ENCODE measurements around the gene MRTO4. TPM values are rescaled to one million over a fixed set of nuclear protein-coding genes. Genes with fewer than 3 reads are reported as not detected.
A peak's percentile ranks its signal among the peaks of the same experiment; 100 is the strongest.
"Not testable (repeated sequence)": the region's sequence is repeated elsewhere in the genome, so short reads cannot be mapped to it uniquely, and the experiment has no call there.

Gene MRTO4
- total RNA-seq, 4 donors from 2014 or later, result 10.0 to 26.2 (median 16.9) TPM

GRCh38 chr1:19209990-19210771 is 41.4 kb upstream of the MRTO4 start, which contains the start of gene UBR4:
UBR4 (minus strand) TSS chr1:19210266; CDS start chr1:19210248, 18 bp downstream.
- intact Hi-C loops (cut with DNase I), result loop anchor here (5.0 kb wide), 1 partner anchor 32 kb away; no protein-coding TSS in a partner anchor
- peaks cover 55 to 64% (median 60%) of the 10 kb centered on the region in 4 donors for H3K4me1 ChIP-seq
- no peaks in the 10 kb centered on the region for H3K9me3 ChIP-seq
- peak within 1 kb of the TSS; percentile 90 to 98 (median 96) for H3K27ac ChIP-seq (replicated peaks in 1 of 4)
- H3K4me3 ChIP-seq, result peak within 1 kb of the TSS; percentile 74 to 98 (median 88)
- no peaks in the 10 kb centered on the region for H3K27me3 ChIP-seq
- WGBS, result under 1% methylated on average over 32 of the region's 80 CpGs
- TF ChIP-seq EP300 (IDR thresholded peaks at IDR 0.05) (no peak), POLR2A (IDR thresholded peaks at IDR 0.05; ENCODE audit: low read depth) (peak; percentile 89), CTCF (IDR thresholded peaks at IDR 0.05) (peak in 1 of 3 experiments; percentile 6), POLR2AphosphoS5 (IDR thresholded peaks at IDR 0.05) (peak; percentile 99 to 100)
- H3K36me3 ChIP-seq, result peaks cover 0 to 15% (median 13%) of the 10 kb centered on the region in 4 donors
- peak; percentile 98 for DNase-seq (ENCODE audit: extremely low spot score)

- WGBS, result 20% methylated on average over 12 of the region's 12 CpGs
- Histone ChIP-seq H3K4me1 (peaks cover 50 to 56% (median 52%) of the 10 kb centered on the region in 4 donors), H3K4me3 (peak overlapping the region; percentile 74 to 98 (median 88)), H3K36me3 (peaks cover 0 to 21% (median 15%) of the 10 kb centered on the region in 4 donors), H3K9me3 (no peaks in the 10 kb centered on the region), H3K27ac (replicated peaks in 1 of 4) (peak overlapping the region; percentile 90 to 98 (median 96)), H3K27me3 (no peaks in the 10 kb centered on the region)
- no peak for DNase-seq (ENCODE audit: extremely low spot score)
- TF ChIP-seq POLR2A (IDR thresholded peaks at IDR 0.05; ENCODE audit: low read depth), result no peak
- TF ChIP-seq EP300 (IDR thresholded peaks at IDR 0.05), result no peak
- TF ChIP-seq CTCF (IDR thresholded peaks at IDR 0.05), result no peak
- TF ChIP-seq POLR2AphosphoS5 (IDR thresholded peaks at IDR 0.05), result no peak
- intact Hi-C loops (cut with DNase I), result no loop called here
Observed at GRCh38 chr1:19210772-19211549, 40.6 kb upstream of the MRTO4 start.

GRCh38 chr1:19212167-19212566 is 39.4 kb upstream of the MRTO4 start:
- Histone ChIP-seq H3K4me1 (peaks cover 38 to 44% (median 40%) of the 10 kb centered on the region in 4 donors), H3K27ac (replicated peaks in 1 of 4) (no peak overlapping the region), H3K9me3 (no peaks in the 10 kb centered on the region), H3K36me3 (peaks cover 0 to 31% (median 23%) of the 10 kb centered on the region in 4 donors), H3K4me3 (no peak overlapping the region), H3K27me3 (no peaks in the 10 kb centered on the region)
- TF ChIP-seq EP300 (IDR thresholded peaks at IDR 0.05) (no peak), POLR2A (IDR thresholded peaks at IDR 0.05; ENCODE audit: low read depth) (no peak), CTCF (IDR thresholded peaks at IDR 0.05) (no peak), POLR2AphosphoS5 (IDR thresholded peaks at IDR 0.05) (no peak)
- intact Hi-C loops (cut with DNase I), result no loop called here
- no peak for DNase-seq (ENCODE audit: extremely low spot score)

GRCh38 chr1:19213580-19213979 is 38.0 kb upstream of the MRTO4 start:
- no peak overlapping the region for H3K27ac ChIP-seq (replicated peaks in 1 of 4)
- no peak for DNase-seq (ENCODE audit: extremely low spot score)
- no peaks in the 10 kb centered on the region for H3K27me3 ChIP-seq
- H3K4me3 ChIP-seq, result no peak overlapping the region
- TF ChIP-seq POLR2AphosphoS5 (IDR thresholded peaks at IDR 0.05) (no peak), POLR2A (IDR thresholded peaks at IDR 0.05; ENCODE audit: low read depth) (no peak), CTCF (IDR thresholded peaks at IDR 0.05) (no peak), EP300 (IDR thresholded peaks at IDR 0.05) (no peak)
- no peaks in the 10 kb centered on the region for H3K9me3 ChIP-seq
- H3K36me3 ChIP-seq, result peaks cover 0 to 45% (median 35%) of the 10 kb centered on the region in 4 donors
- H3K4me1 ChIP-seq, result peaks cover 24 to 30% (median 26%) of the 10 kb centered on the region in 4 donors
- 100% methylated on average over 1 of the region's 1 CpG for WGBS
- intact Hi-C loops (cut with DNase I), result no loop called here

- WGBS, result 98% methylated on average over 4 of the region's 4 CpGs
- peaks cover 12 to 75% (median 64%) of the 10 kb centered on the region in 4 donors for H3K36me3 ChIP-seq
- H3K4me1 ChIP-seq, result peaks cover 10 to 28% (median 20%) of the 10 kb centered on the region in 4 donors
- H3K27me3 ChIP-seq; H3K9me3 ChIP-seq; H3K27ac ChIP-seq (replicated peaks in 1 of 4); H3K4me3 ChIP-seq; intact Hi-C loops (cut with DNase I); DNase-seq (ENCODE audit: extremely low spot score): not testable (repeated sequence)
Observed at GRCh38 chr1:19216585-19216984, 35.0 kb upstream of the MRTO4 start.
